Posterior vena cava (tissue), 2 donors: Measurements from ENCODE around the gene POGLUT2. TPM values are rescaled to one million over a fixed set of nuclear protein-coding genes. Genes with fewer than 3 reads are reported as not detected.
A peak's percentile ranks its signal among the peaks of the same experiment; 100 is the strongest.

ENCODE experiments used
- DNase-seq: peaks from one replicate; pipeline ENCODE4 v3.0.0-alpha.2; 2020; ENCODE audit warnings: low spot score
- intact Hi-C, 2 donors: fragments of 100-400 bp; cut with DNase I; formaldehyde crosslinking; loops; one replicate each; pipeline versions ENCODE4 v1.14.1 to v1.14.2; 2022 to 2023
- long read RNA-seq, 2 donors: library from polyadenylated mRNA; unstranded; transcript quantifications; one replicate each; pipeline ENCODE4 v2.0.0, GENCODE V29; 2020 to 2021
- total RNA-seq, 2 donors: library from RNA; stranded (reverse); fragmentation: NEBNext Ultra II Directional; extraction: Animal tissue kit (Norgen Biotek cat#: 25700); gene quantifications; one replicate each; pipeline ENCODE4 v1.2.1, GENCODE V29; 2021
- donor health status: DM: yes; HTN: yes; CAD: no.
- donor health status: DM: yes; HTN: yes; CAD: no.

POGLUT2 gene
- 1 to 10 TPM; 6.2 to 9.9 TPM for total RNA-seq
- long read RNA-seq, donor 1, partial matches to known transcripts, result 0 of 5 reads
- long read RNA-seq, donor 1, other reads (novel, unspliced or antisense), result 1 of 5 reads
- long read RNA-seq, donor 2, transcript KDELC1-201 (10 exons, 2,060 nt), result major isoform, 10 of 12 reads
- long read RNA-seq, donor 2, partial matches to known transcripts, result 1 of 12 reads
- long read RNA-seq, donor 2, other reads (novel, unspliced or antisense), result 1 of 12 reads

- peak; percentile 96 for DNase-seq
- intact Hi-C loops, result loop anchor here in 1 of 2 donors (5.0 kb wide), 1 partner anchor 48 kb away; the partner anchor contains the start of gene ERCC5
These were observed at the start of gene POGLUT2, which contains the start of gene BIVM for GRCh38 chr13:102798581-102799425. TSS of gene POGLUT2 (minus strand) at chr13:102798976. CDS start at chr13:102798670, 306 bp downstream. TSS of gene BIVM (plus strand) at chr13:102799119. CDS start at chr13:102807268, 8,149 bp downstream.

- no peak for DNase-seq
- intact Hi-C loops, result loop anchor here in 1 of 2 donors (5.0 kb wide), 2 partner anchors 50 to 250 kb away; partner anchors contain the start of genes BIVM, POGLUT2 and TPP2
These were observed 48.8 kb upstream of the POGLUT2 start for GRCh38 chr13:102847272-102848234.

- DNase-seq, result peak; percentile 82
- intact Hi-C loops, result loop anchor here in 1 of 2 donors (5.0 kb wide), 2 partner anchors 49 to 249 kb away; partner anchors contain the start of genes BIVM, POGLUT2 and TPP2
These were observed 47.7 kb upstream of the POGLUT2 start for GRCh38 chr13:102846261-102847015.

GRCh38 chr13:102845630-102846260 lies 47.0 kb upstream of the POGLUT2 start, which contains the start of gene ERCC5:
TSS of gene ERCC5 (plus strand) at chr13:102846032. CDS start at chr13:102846267, 235 bp downstream.
- peak; percentile 98 for DNase-seq
- intact Hi-C loops, result loop anchor here in 1 of 2 donors (5.0 kb wide), 2 partner anchors 48 to 248 kb away; partner anchors contain the start of genes BIVM, POGLUT2 and TPP2

- intact Hi-C loops, result loop anchor here in 1 of 2 donors (5.0 kb wide), 2 partner anchors 48 to 248 kb away; partner anchors contain the start of genes BIVM, POGLUT2 and TPP2
- DNase-seq, result no peak
These were observed 46.5 kb upstream of the POGLUT2 start for GRCh38 chr13:102845289-102845629.

GRCh38 chr13:102839462-102839861 lies 40.7 kb upstream of the POGLUT2 start:
- no peak for DNase-seq
- intact Hi-C loops, result no loop called here

GRCh38 chr13:102838982-102839381 lies 40.2 kb upstream of the POGLUT2 start:
- no peak for DNase-seq
- intact Hi-C loops, result no loop called here

GRCh38 chr13:102838273-102838672 lies 39.5 kb upstream of the POGLUT2 start:
- no peak for DNase-seq
- intact Hi-C loops, result no loop called here

GRCh38 chr13:102836471-102836870 lies 37.7 kb upstream of the POGLUT2 start:
- intact Hi-C loops, result no loop called here

GRCh38 chr13:102830646-102831045 lies 31.9 kb upstream of the POGLUT2 start:
- intact Hi-C loops, result no loop called here
- DNase-seq, result no peak

More at GRCh38 chr13:102836471-102836870, 37.7 kb upstream of the POGLUT2 start:
- no peak for DNase-seq

- intact Hi-C loops, result no loop called here
- no peak for DNase-seq
These were observed 27.3 kb upstream of the POGLUT2 start for GRCh38 chr13:102825921-102826706.

GRCh38 chr13:102825400-102825799 lies 26.6 kb upstream of the POGLUT2 start:
- intact Hi-C loops, result no loop called here
- no peak for DNase-seq

- intact Hi-C loops, result no loop called here
- no peak for DNase-seq
These were observed 19.1 kb upstream of the POGLUT2 start for GRCh38 chr13:102817907-102818306.

- intact Hi-C loops, result no loop called here
- DNase-seq, result no peak
These were observed 18.5 kb upstream of the POGLUT2 start for GRCh38 chr13:102817241-102817640.

GRCh38 chr13:102816708-102817107 lies 17.9 kb upstream of the POGLUT2 start:
- no peak for DNase-seq
- intact Hi-C loops, result no loop called here

- intact Hi-C loops, result no loop called here
- no peak for DNase-seq
These were observed 17.0 kb upstream of the POGLUT2 start for GRCh38 chr13:102815788-102816187.

- no peak for DNase-seq
These were observed 16.0 kb upstream of the POGLUT2 start for GRCh38 chr13:102814793-102815192.

More at GRCh38 chr13:102814793-102815192, 16.0 kb upstream of the POGLUT2 start:
- intact Hi-C loops, result loop anchor here in 1 of 2 donors (1.0 kb wide), 1 partner anchor 20 kb away; no protein-coding TSS in a partner anchor
